Globus pallidus (tissue), 1 donor: Measurements from ENCODE around the gene CFH.
"Not testable (repeated sequence)": the region's sequence is repeated elsewhere in the genome, so short reads cannot be mapped to it uniquely, and the experiment has no call there.

Experiments
- DNase-seq: peaks from one replicate; pipeline ENCODE4 v3.0.0-alpha.2; 2015; ENCODE audit warnings: low spot score

Gene CFH

DNA sequence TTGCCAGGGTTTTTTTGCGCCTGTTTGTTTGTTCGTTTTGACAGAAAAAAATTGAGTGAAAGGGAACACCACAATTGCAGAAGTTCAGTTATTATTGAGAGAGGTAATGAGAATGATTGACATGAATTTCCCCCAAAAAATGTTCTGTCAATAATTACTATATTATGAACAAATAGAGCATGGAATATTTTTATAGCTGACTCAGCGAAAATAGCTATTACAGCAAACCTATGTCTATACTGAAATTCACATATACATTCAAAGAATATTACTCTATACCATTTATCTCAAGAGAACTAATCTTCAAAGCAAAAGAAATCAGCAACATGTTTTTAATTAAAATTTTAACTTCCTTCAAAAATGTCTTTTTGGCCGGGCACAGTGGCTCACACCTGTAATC lies 118.0 kb downstream of the CFH start:
- DNase-seq, result not testable (repeated sequence)

DNA sequence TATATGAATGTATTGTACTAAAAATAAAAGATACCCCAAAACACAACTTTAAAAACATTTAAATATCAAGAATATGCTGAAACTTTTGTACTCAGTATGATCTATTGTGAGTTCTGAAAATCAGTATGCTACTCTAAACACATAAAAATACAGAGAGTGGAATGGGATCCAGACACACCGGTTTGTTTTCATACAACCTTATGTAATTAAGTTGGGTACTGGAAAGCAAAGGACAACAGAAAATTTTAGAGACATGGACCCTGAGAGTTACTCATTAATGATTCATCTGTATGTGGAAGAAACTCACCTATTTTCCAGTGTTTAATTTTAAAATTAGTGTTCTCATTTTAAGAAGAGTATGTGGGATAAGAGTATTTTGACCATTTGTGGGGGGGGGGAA lies 121.9 kb downstream of the CFH start:
- DNase-seq, result no peak

DNA sequence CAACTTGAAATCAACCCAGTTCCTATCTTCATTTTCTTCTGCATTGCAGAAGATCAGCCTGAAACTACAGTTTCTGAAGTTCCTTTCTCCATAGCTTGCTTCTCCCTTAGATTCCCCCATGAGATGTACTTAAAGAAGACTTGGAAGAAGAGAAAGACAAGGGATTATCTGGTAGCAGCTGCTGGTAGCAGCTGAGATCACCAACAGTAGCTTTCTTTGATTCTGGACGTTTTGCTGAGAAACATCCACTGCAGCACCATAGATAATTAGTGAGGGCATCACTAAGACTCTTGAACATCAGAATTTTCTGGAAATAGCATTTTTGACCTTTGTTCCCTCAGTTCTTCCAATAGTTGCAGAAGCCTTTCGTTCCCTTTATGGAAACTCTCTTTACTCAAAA lies 122.3 kb downstream of the CFH start:
- no peak for DNase-seq

DNA sequence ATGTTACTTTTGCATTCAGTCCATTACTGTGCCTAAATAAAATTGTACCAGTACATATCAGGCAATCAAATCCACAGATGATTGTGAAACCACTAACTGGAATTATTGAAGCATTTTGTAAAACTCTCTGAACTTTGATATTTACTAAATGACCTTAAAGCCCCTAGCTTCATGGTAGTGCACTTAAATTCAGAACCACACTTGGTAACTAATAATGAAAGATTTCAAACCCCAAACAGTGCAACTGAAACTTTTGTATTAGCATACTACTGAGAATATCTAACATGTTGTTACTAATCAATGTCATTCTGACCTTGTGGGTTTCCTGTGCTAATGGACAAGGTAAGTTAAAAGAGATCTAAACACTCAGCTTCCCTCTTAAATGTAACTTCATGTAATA lies 122.8 kb downstream of the CFH start, which contains the start of gene CFHR3:
Gene CFHR3, plus strand, starts transcription at position 238 of the 400 bp plus-strand sequence. Its CDS starts 47 bp downstream, at position 285.
- DNase-seq, result no peak

DNA sequence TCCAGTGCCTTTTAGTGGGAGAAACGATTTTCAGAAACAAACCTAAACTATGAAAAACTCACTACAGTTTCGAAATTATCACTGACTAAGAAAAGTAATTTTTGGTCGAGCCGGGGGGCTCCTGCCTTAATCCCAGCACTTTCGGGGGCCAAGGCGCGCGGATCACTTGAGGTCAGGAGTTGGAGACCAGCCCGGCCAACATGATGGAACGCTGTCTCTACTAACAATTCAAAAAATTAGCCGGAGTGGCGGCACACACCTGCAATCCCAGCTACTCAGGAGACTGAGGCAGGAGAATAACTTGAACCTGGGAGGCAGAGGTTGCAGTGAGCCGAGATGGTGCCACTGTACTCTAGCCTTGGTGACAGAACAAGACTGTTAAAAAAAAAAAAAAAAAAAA lies 125.8 kb downstream of the CFH start:
- no peak for DNase-seq

DNA sequence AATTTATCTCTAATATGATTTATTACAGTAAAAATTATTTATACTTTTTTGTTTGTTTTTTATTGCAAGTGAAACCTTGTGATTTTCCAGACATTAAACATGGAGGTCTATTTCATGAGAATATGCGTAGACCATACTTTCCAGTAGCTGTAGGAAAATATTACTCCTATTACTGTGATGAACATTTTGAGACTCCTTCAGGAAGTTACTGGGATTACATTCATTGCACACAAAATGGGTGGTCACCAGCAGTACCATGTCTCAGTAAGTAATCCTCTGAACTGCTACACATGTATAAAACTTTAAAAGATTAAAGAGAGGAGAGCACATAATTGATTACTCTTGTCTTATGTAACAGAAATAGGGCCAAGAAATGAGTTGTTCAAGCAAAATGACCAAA lies 127.2 kb downstream of the CFH start:
- no peak for DNase-seq

DNA sequence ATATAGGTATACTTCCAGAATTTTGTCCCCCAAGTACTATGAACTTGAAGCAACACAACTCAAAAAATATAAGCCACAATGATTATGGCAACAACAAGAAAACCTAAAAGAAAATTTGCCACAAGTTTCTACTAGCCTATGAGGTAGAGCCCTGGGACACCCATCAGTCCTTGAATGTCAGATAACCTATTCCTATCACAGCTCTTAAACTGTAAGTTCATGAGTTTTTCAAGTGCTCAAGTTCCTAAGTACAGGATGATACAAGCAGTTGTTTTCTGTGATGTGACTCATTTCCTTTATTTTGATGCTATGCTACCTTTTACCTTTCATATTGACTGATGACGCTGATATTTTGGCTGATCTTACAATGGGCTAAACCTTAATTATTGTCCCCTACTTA lies 139.4 kb downstream of the CFH start:
- not testable (repeated sequence) for DNase-seq

DNA sequence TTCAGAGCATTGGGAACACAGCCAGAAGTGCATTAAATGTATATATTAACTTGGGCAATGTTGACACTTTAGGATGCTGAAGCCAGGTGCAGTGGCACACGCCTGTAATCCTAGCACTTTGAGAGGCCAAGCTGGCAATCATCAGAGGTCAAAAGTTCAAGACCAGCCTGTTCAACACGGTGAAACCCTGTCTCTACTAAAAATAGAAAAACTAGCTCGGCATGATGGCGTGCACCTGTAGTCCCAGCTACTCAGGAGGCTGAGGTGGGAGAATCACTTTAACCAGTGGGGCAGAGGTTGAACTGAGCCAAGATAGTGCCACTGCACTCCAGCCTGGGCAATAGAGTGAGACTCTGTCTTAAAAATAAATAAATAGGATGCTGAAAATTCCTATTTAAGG lies 142.3 kb downstream of the CFH start:
- not testable (repeated sequence) for DNase-seq
